Sigmoid colon (tissue), 3 donors: ENCODE results near the gene MOB4.

Experiments
- POLR2A ChIP-seq, 2 donors: fragments of 450-650 bp; IDR thresholded peaks; one replicate each; pipeline ENCODE4 v1.6.1; 2016; ENCODE audit warnings: antibody characterized with exemption in 2 of 2, mild to moderate bottlenecking in 2 of 2, moderate library complexity in 2 of 2
- TF ChIP-seq, protein P1 (sequence below), 4 experiments: fragments of 450-650 bp in 3 of 4; fragments of 200-600 bp in 1 of 4; IDR thresholded peaks; one replicate each; pipeline ENCODE4 v1.5.1; 2016 to 2019; ENCODE audit warnings: antibody characterized with exemption in 4 of 4, mild to moderate bottlenecking in 3 of 4, moderate library complexity in 2 of 4

DNA sequence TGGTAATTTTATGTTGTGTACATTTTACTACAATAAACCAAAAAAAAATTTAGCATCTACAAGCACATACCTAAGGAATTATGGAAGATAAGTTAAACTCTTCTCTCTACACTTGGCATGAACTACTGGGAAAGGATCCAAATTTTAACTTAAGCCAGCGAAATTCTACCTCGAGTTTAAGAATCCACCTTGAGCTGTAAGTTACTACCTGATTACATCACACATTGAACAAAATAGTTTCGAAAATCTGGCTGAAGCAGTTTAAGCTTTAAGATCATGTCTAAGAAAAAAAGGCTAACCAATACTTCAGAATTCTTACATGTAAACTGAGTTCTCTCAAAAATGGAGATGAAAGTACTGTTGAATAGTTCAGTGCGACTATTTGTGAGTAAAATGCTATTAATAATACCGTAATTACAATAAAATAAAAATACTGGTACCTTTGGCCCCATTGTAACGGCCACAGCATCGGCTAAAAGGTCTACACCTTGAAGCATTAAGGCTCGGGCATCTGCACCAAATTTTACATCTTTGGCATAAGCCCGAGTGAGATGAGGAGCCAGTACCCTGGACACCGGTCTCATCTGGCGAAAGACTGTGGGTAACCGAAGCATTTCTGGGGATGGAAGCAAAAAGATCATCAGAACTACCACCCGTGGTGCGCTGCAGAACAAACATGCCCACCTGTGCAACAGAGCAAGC is 17.5 kb upstream of the MOB4 start:
- TF ChIP-seq POLR2A (IDR thresholded peaks at IDR 0.05): no peak
- TF ChIP-seq, protein P1, sequence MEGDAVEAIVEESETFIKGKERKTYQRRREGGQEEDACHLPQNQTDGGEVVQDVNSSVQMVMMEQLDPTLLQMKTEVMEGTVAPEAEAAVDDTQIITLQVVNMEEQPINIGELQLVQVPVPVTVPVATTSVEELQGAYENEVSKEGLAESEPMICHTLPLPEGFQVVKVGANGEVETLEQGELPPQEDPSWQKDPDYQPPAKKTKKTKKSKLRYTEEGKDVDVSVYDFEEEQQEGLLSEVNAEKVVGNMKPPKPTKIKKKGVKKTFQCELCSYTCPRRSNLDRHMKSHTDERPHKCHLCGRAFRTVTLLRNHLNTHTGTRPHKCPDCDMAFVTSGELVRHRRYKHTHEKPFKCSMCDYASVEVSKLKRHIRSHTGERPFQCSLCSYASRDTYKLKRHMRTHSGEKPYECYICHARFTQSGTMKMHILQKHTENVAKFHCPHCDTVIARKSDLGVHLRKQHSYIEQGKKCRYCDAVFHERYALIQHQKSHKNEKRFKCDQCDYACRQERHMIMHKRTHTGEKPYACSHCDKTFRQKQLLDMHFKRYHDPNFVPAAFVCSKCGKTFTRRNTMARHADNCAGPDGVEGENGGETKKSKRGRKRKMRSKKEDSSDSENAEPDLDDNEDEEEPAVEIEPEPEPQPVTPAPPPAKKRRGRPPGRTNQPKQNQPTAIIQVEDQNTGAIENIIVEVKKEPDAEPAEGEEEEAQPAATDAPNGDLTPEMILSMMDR (IDR thresholded peaks at IDR 0.05): no peak
